Measurements from ENCODE around the gene RPA1. TPM values are rescaled to one million over a fixed set of nuclear protein-coding genes. Genes with fewer than 3 reads are reported as not detected.

Gene RPA1
- total and polyA plus RNA-seq, 2 of the 4 experiments (the other 2 are of a cell fraction): 38.4 to 48.2 TPM

- intact Hi-C loops (cut with micrococcal nuclease) (no loop called here), dilution Hi-C loops (cut with HindIII; ENCODE audit: low sequenced_read_pairs, unreplicated experiment) (no loop called here), in situ Hi-C loops (cut with MboI; ENCODE audit: low sequenced_read_pairs) (no loop called here)
- no peak overlapping the region for H3K23ac ChIP-seq (ENCODE audit: low read depth, low read length)
- no peaks in the 10 kb centered on the region for H3K9me3 ChIP-seq (ENCODE audit: control insufficient read depth, insufficient read depth, low read length)
- TF ChIP-seq CTCF (conservative IDR thresholded peaks at IDR 0.05; ENCODE audit: low read depth, low read length): no peak
- ChIA-PET CTCF (no interaction called here), POLR2A (ENCODE audit: unreplicated experiment) (no interaction called here)
- ATAC-seq (ENCODE audit: low read depth): no peak
- H2AK5ac ChIP-seq (ENCODE audit: low read depth, low read length): no peak overlapping the region
- H3K4me1 ChIP-seq (ENCODE audit: control insufficient read depth, insufficient read depth, low read length): no peaks in the 10 kb centered on the region
- H3K36me3 ChIP-seq (ENCODE audit: control insufficient read depth, insufficient read depth, low read length): peaks cover 40% of the 10 kb centered on the region
- no peak overlapping the region for H2AFZ ChIP-seq (replicated peaks; ENCODE audit: low read length, poor library complexity)
- no peak overlapping the region for H3K27ac ChIP-seq (ENCODE audit: insufficient read depth, low read length)
- no peak overlapping the region for H3K4me2 ChIP-seq (ENCODE audit: low read depth, low read length)
- H3K9me1 ChIP-seq (ENCODE audit: insufficient read depth, low read length): peaks cover 4% of the 10 kb centered on the region; the same call in 1 of the 2 replicates
- no peak overlapping the region for H3K18ac ChIP-seq (ENCODE audit: low read depth, low read length)
- no peak overlapping the region for H4K5ac ChIP-seq (ENCODE audit: low read depth, low read length)
- H2BK15ac ChIP-seq (ENCODE audit: low read depth, low read length): no peak overlapping the region
- no peak overlapping the region for H3K4me3 ChIP-seq (ENCODE audit: insufficient read depth, low read depth, low read length)
- H2BK5ac ChIP-seq (ENCODE audit: low read depth, low read length, poor library complexity, severe bottlenecking): no peak overlapping the region
- no peak overlapping the region for H2BK20ac ChIP-seq (ENCODE audit: low read depth, low read length)
- no peaks in the 10 kb centered on the region for H4K20me1 ChIP-seq (ENCODE audit: insufficient read depth, low read length)
- WGBS, 2 experiments (ENCODE audit: extremely low coverage in 2 of 2, insufficient read length in 1 of 2): no CpG with 5 or more reads among the region's 4 CpGs
- BruUV-seq (replicated peaks): no TSS peak
- no peak overlapping the region for H2AK9ac ChIP-seq (replicated peaks; ENCODE audit: low read depth, low read length, poor library complexity)
- no peak overlapping the region for H4K8ac ChIP-seq (ENCODE audit: low read depth in 2 of 2, low read length in 2 of 2)
- no peak overlapping the region for H2BK120ac ChIP-seq (ENCODE audit: low read depth, low read length)
- no peak overlapping the region for H3K9ac ChIP-seq (ENCODE audit: low read depth, low read length)
- no peak for DNase-seq
- H3K14ac ChIP-seq (replicated peaks; ENCODE audit: low read depth, low read length): no peak overlapping the region
- no peak overlapping the region for H3K56ac ChIP-seq (ENCODE audit: extremely low read depth, insufficient read depth, low read length)
- no peaks in the 10 kb centered on the region for H3K27me3 ChIP-seq (ENCODE audit: control insufficient read depth, insufficient read depth, low read length)
- no peak overlapping the region for H3K4ac ChIP-seq (ENCODE audit: low read depth, low read length)
- H4K91ac ChIP-seq (ENCODE audit: insufficient read depth, low read depth, low read length): no peak overlapping the region
- H3K79me1 ChIP-seq (ENCODE audit: low read depth in 1 of 2, low read length in 2 of 2): 0 out of 4 replicates have a peak, but pooled peaks cover 0 to 3% of the 10 kb centered on the region in 2 experiments
Measured at GRCh38 chr17:1875597-1875996, 45.8 kb downstream of the RPA1 start.

Measured in IMR-90 (cell line).